Measurements from ENCODE around the gene COPS4. TPM values are rescaled to one million over a fixed set of nuclear protein-coding genes. Genes with fewer than 3 reads are reported as not detected.

COPS4 gene
- total and polyA plus RNA-seq, 10 of the 15 experiments (the other 5 are each of a cell fraction or from before 2014, with no cell fraction given) = 34.2 to 159 (median 66.7) TPM

GRCh38 chr4:83013420-83013867 is 21.5 kb upstream of the COPS4 start:
- peak overlapping the region; percentile 62 for H3K9ac ChIP-seq (ENCODE audit: control insufficient read depth, insufficient read depth, low read length)

More at GRCh38 chr4:83013420-83013867, 21.5 kb upstream of the COPS4 start:
- intact Hi-C loops (cut with micrococcal nuclease; ENCODE audit: unreplicated experiment) = loop anchor here (1.0 to 10.0 kb wide), 5 partner anchors 21 to 579 kb away; partner anchors contain the start of genes ENOPH1, HNRNPDL, SEC31A and THAP9
- ChIA-PET POLR2A (interaction anchor here (0.6 to 1.4 kb wide), 4 partner anchors 11 to 114 kb away, joined by 3 to 6 read pairs (median 4); partner anchors contain the start of gene COPS4), SMC1A (ENCODE audit: uncharacterized antibody, unreplicated experiment) (interaction anchor here (0.9 to 3.4 kb wide), 5 partner anchors 22 to 267 kb away, joined by 3 to 15 read pairs (median 5); partner anchors contain the start of genes COPS4 and SEC31A), CTCF (interaction anchor here (1.1 to 1.2 kb wide), 2 partner anchors 22 to 122 kb away, joined by 3 to 4 read pairs; partner anchors contain the start of gene COPS4), RAD21 (ENCODE audit: unreplicated experiment) (interaction anchor here (0.7 to 6.5 kb wide), 5 partner anchors 20 to 270 kb away, joined by 3 to 68 read pairs (median 5); partner anchors contain the start of genes COPS4 and THAP9)
- peak overlapping the region; percentile 60 for H3K27ac ChIP-seq (ENCODE audit: control insufficient read depth, insufficient read depth)
- H3K4me2 ChIP-seq (ENCODE audit: control insufficient read depth, insufficient read depth) = peak overlapping the region; percentile 5
- no peaks in the 10 kb centered on the region for H4K20me1 ChIP-seq (ENCODE audit: control insufficient read depth, insufficient read depth)
- in situ Hi-C loops (cut with MboI) = loop anchor here (5.0 kb wide), 1 partner anchor 121 kb away; the partner anchor contains the start of gene SEC31A
- BruUV-seq (replicated peaks) = TSS peak; percentile 94
- H3K9me3 ChIP-seq (replicated peaks; ENCODE audit: control insufficient read depth, insufficient read depth, low read length) = no peaks in the 10 kb centered on the region
- H3K27me3 ChIP-seq (replicated peaks in 1 of 2; ENCODE audit: control insufficient read depth in 2 of 2, insufficient read depth in 2 of 2, low read length in 1 of 2) = no peaks in the 10 kb centered on the region
- H3K36me3 ChIP-seq (ENCODE audit: control insufficient read depth in 2 of 2, insufficient read depth in 2 of 2, low read length in 1 of 2) = no peaks in the 10 kb centered on the region
- under 1% methylated on average over 13 of the region's 13 CpGs for WGBS (ENCODE audit: insufficient coverage, insufficient replicate concordance, low lambda C conversion rate, missing lambda C conversion rate)
- FAIRE-seq (no peak), DNase-seq (ENCODE audit: low read depth, low spot score) (no peak), ATAC-seq (no peak)
- no peak for TF ChIP-seq BCL11A (IDR thresholded peaks at IDR 0.05; ENCODE audit: low read depth, low read length)
- TF ChIP-seq, protein P1, sequence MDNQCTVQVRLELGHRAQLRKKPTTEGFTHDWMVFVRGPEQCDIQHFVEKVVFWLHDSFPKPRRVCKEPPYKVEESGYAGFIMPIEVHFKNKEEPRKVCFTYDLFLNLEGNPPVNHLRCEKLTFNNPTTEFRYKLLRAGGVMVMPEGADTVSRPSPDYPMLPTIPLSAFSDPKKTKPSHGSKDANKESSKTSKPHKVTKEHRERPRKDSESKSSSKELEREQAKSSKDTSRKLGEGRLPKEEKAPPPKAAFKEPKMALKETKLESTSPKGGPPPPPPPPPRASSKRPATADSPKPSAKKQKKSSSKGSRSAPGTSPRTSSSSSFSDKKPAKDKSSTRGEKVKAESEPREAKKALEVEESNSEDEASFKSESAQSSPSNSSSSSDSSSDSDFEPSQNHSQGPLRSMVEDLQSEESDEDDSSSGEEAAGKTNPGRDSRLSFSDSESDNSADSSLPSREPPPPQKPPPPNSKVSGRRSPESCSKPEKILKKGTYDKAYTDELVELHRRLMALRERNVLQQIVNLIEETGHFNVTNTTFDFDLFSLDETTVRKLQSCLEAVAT (IDR thresholded peaks at IDR 0.05) = peak; percentile 35; the same call in 1 of the 2 replicates
- 0 out of 2 replicates have a peak, but pooled peaks have one; percentile 47 for TF ChIP-seq FOXM1 (IDR thresholded peaks at IDR 0.05; ENCODE audit: low read depth, low read length)
- TF ChIP-seq, protein P2, sequence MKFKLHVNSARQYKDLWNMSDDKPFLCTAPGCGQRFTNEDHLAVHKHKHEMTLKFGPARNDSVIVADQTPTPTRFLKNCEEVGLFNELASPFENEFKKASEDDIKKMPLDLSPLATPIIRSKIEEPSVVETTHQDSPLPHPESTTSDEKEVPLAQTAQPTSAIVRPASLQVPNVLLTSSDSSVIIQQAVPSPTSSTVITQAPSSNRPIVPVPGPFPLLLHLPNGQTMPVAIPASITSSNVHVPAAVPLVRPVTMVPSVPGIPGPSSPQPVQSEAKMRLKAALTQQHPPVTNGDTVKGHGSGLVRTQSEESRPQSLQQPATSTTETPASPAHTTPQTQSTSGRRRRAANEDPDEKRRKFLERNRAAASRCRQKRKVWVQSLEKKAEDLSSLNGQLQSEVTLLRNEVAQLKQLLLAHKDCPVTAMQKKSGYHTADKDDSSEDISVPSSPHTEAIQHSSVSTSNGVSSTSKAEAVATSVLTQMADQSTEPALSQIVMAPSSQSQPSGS (IDR thresholded peaks at IDR 0.05; ENCODE audit: low read length) = 0 out of 2 replicates have a peak, but pooled peaks have one; percentile 20
- no peak for TF ChIP-seq YBX1 (IDR thresholded peaks at IDR 0.05)
- TF ChIP-seq, protein P3, sequence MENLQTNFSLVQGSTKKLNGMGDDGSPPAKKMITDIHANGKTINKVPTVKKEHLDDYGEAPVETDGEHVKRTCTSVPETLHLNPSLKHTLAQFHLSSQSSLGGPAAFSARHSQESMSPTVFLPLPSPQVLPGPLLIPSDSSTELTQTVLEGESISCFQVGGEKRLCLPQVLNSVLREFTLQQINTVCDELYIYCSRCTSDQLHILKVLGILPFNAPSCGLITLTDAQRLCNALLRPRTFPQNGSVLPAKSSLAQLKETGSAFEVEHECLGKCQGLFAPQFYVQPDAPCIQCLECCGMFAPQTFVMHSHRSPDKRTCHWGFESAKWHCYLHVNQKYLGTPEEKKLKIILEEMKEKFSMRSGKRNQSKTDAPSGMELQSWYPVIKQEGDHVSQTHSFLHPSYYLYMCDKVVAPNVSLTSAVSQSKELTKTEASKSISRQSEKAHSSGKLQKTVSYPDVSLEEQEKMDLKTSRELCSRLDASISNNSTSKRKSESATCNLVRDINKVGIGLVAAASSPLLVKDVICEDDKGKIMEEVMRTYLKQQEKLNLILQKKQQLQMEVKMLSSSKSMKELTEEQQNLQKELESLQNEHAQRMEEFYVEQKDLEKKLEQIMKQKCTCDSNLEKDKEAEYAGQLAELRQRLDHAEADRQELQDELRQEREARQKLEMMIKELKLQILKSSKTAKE (IDR thresholded peaks at IDR 0.05; ENCODE audit: low read depth, poor library complexity, severe bottlenecking) = peak; percentile 47
- 0 out of 2 replicates have a peak, but pooled peaks have one; percentile 63 for TF ChIP-seq NFIC (IDR thresholded peaks at IDR 0.05; ENCODE audit: low read depth, low read length)
- no peak for TF ChIP-seq JUND (IDR thresholded peaks at IDR 0.05; ENCODE audit: low read depth, low read length)
- H2AFZ ChIP-seq (ENCODE audit: control insufficient read depth, low read depth, low read length) = peak overlapping the region; percentile 90
- H3K4me1 ChIP-seq (ENCODE audit: control insufficient read depth, insufficient read depth, low read length) = no peaks in the 10 kb centered on the region
- H3K4me3 ChIP-seq = peak overlapping the region; percentile 77
- H3K79me2 ChIP-seq (ENCODE audit: control insufficient read depth, insufficient read depth, low read length) = peaks cover 38% of the 10 kb centered on the region

Data from GM12878 (cell line).